Stomach (tissue), 9 donors: ENCODE results near the gene FGD3. TPM values are rescaled to one million over a fixed set of nuclear protein-coding genes. Genes with fewer than 3 reads are reported as not detected.

ENCODE experiments used
- DNase-seq, 2 donors: peaks; one replicate each; pipeline versions ENCODE4 v3.0.0 to v3.0.0-alpha.2; 2013 to 2019
- H3K27ac ChIP-seq, 5 donors: fragments of 200-600 bp in 4 of 5; sonication (generic) in 4 of 5; one replicate each; pipeline ENCODE4 v1.5.1; 2013 to 2019; ENCODE audit warnings: mild to moderate bottlenecking in 1 of 5, moderate library complexity in 1 of 5
- H3K27me3 ChIP-seq, 3 donors: fragments of 200-600 bp; sonication (generic); one replicate each; pipeline ENCODE4 v1.5.1; 2017 to 2019; ENCODE audit warnings: mixed run types in 1 of 3
- H3K36me3 ChIP-seq, 4 donors: fragments of 200-600 bp; sonication (generic); 1 replicate in 3 of 4; 2 replicates in 1 of 4; pipeline ENCODE4 v1.5.1; 2016 to 2019
- H3K4me1 ChIP-seq, 4 donors: fragments of 200-600 bp; sonication (generic); one replicate each; pipeline ENCODE4 v1.5.1; 2016 to 2019
- H3K4me3 ChIP-seq, 4 donors: fragments of 200-600 bp; sonication (generic) in 3 of 4; one replicate each; pipeline ENCODE4 v1.5.1; 2016 to 2019; ENCODE audit warnings: mild to moderate bottlenecking in 1 of 4
- H3K9me3 ChIP-seq, 4 donors: fragments of 200-600 bp; sonication (generic); one replicate each; pipeline ENCODE4 v1.5.1; 2016 to 2019
- CTCF ChIP-seq, 7 experiments: fragments of 450-650 bp in 4 of 7; fragments of 200-600 bp in 3 of 7; sonication (generic) in 3 of 7; IDR thresholded peaks; one replicate each; pipeline ENCODE4 v1.5.1; 2016 to 2019; ENCODE audit warnings: antibody characterized with exemption in 7 of 7, control low read depth in 2 of 7, mild to moderate bottlenecking in 1 of 7
- EP300 ChIP-seq: sonication (generic); formaldehyde crosslinking; IDR thresholded peaks from one replicate; pipeline ENCODE4 v1.6.1; 2017; ENCODE audit warnings: antibody characterized with exemption
- POLR2A ChIP-seq, 4 donors: fragments of 450-650 bp; IDR thresholded peaks; one replicate each; pipeline ENCODE4 v1.6.1; 2016; ENCODE audit warnings: antibody characterized with exemption in 4 of 4, control low read depth in 2 of 4, mild to moderate bottlenecking in 1 of 4, moderate library complexity in 1 of 4
- POLR2AphosphoS5 ChIP-seq, 3 donors: sonication (generic); formaldehyde crosslinking; IDR thresholded peaks; one replicate each; pipeline ENCODE4 v1.6.1; 2016; ENCODE audit warnings: antibody characterized with exemption in 3 of 3
- WGBS, 5 donors: extraction: QIAGEN DNeasy Blood & Tissue Kit in 3 of 5; methylation state at CpG; one replicate each; pipeline versions ENCODE4 v1.1.5 to v1.1.7; 2013 to 2018; 5-methylcytosine and 5-hydroxymethylcytosine counted together
- intact Hi-C: fragments of 100-400 bp; cut with DNase I; formaldehyde crosslinking; loops from one replicate; pipeline ENCODE4 v1.15.1; 2023; ENCODE audit warnings: low total_unique reads
- polyA plus RNA-seq, 3 donors: library from polyadenylated mRNA; stranded (reverse); fragments of 200-250 nt; gene quantifications; one replicate each; pipeline ENCODE4 v1.2.3, GENCODE V29; 2013
- total RNA-seq, 5 donors: library from RNA; depleted of rRNA; stranded (reverse); fragments of >200 nt; gene quantifications; one replicate each; pipeline versions ENCODE4 v1.1.0 to v1.2.3, GENCODE V29; 2014 to 2016
- donor health status: healthy with polysubstance abuse.
- donor health status: Bipolar disorder and iron deficiency.
- donor health status: healthy.

Gene FGD3
- total and polyA plus RNA-seq, 8 donors: 1.7 to 8.8 (median 2.4) TPM

- Histone ChIP-seq H3K9me3 (no peaks in the 10 kb centered on the region), H3K36me3 (no peaks in the 10 kb centered on the region), H3K4me3 (no peak overlapping the region), H3K4me1 (peaks cover 7 to 22% (median 13%) of the 10 kb centered on the region in 4 donors), H3K27me3 (peaks cover 0 to 32% (median 0%) of the 10 kb centered on the region in 3 donors), H3K27ac (peak overlapping the region in 3 of 5 donors; percentile 8 to 52 (median 33))
- DNase-seq: no peak
- TF ChIP-seq CTCF (IDR thresholded peaks at IDR 0.05): no peak
- TF ChIP-seq POLR2A (IDR thresholded peaks at IDR 0.05): no peak
- no peak for TF ChIP-seq POLR2AphosphoS5 (IDR thresholded peaks at IDR 0.05)
- TF ChIP-seq EP300: no peak
- intact Hi-C loops: no loop called here
- WGBS, 5 donors: 40 to 58% (median 50%) methylated on average over 9 of the region's 9 CpGs
Observed at GRCh38 chr9:92952906-92953610, 5.7 kb downstream of the FGD3 start.

GRCh38 chr9:92954049-92954861, 6.9 kb downstream of the FGD3 start:
- peaks cover 0 to 20% (median 0%) of the 10 kb centered on the region in 3 donors for H3K27me3 ChIP-seq
- no peak for TF ChIP-seq CTCF (IDR thresholded peaks at IDR 0.05)
- TF ChIP-seq POLR2AphosphoS5 (IDR thresholded peaks at IDR 0.05): peak in 1 of 3 donors; percentile 30
- no peak for TF ChIP-seq POLR2A (IDR thresholded peaks at IDR 0.05)
- no peak for TF ChIP-seq EP300
- DNase-seq: peak; percentile 63 to 71
- 55 to 61% (median 59%) methylated on average over 8 to 10 of the region's 10 CpGs for WGBS, 5 donors
- no peak overlapping the region for H3K4me3 ChIP-seq
- peak overlapping the region in 3 of 5 donors; percentile 31 to 52 (median 33) for H3K27ac ChIP-seq
- intact Hi-C loops: no loop called here
- H3K36me3 ChIP-seq: no peaks in the 10 kb centered on the region
- H3K4me1 ChIP-seq: peaks cover 7 to 19% (median 12%) of the 10 kb centered on the region in 4 donors
- no peaks in the 10 kb centered on the region for H3K9me3 ChIP-seq

- Histone ChIP-seq H3K27me3 (peaks cover 0 to 15% (median 0%) of the 10 kb centered on the region in 3 donors), H3K27ac (no peak overlapping the region), H3K36me3 (no peaks in the 10 kb centered on the region), H3K4me1 (peaks cover 7 to 19% (median 12%) of the 10 kb centered on the region in 4 donors), H3K9me3 (no peaks in the 10 kb centered on the region), H3K4me3 (no peak overlapping the region)
- DNase-seq: no peak
- intact Hi-C loops: no loop called here
- WGBS, 5 donors: 84 to 91% (median 89%) methylated on average over 9 of the region's 9 CpGs
- TF ChIP-seq CTCF (IDR thresholded peaks at IDR 0.05) (no peak), EP300 (no peak), POLR2AphosphoS5 (IDR thresholded peaks at IDR 0.05) (no peak), POLR2A (IDR thresholded peaks at IDR 0.05) (no peak)
Observed at GRCh38 chr9:92954886-92955285, 7.6 kb downstream of the FGD3 start.

- Histone ChIP-seq H3K9me3 (peaks cover 0 to 8% (median 4%) of the 10 kb centered on the region in 4 donors), H3K4me1 (peaks cover 0 to 5% (median 0%) of the 10 kb centered on the region in 4 donors), H3K4me3 (no peak overlapping the region), H3K27ac (peak overlapping the region in 4 of 5 donors; percentile 10 to 38 (median 20)), H3K27me3 (no peaks in the 10 kb centered on the region), H3K36me3 (no peaks in the 10 kb centered on the region)
- WGBS, 5 donors: 78 to 100% (median 88%) methylated on average over 2 to 3 of the region's 3 CpGs
- intact Hi-C loops: no loop called here
- no peak for TF ChIP-seq POLR2AphosphoS5 (IDR thresholded peaks at IDR 0.05)
- TF ChIP-seq POLR2A (IDR thresholded peaks at IDR 0.05): no peak
- TF ChIP-seq CTCF (IDR thresholded peaks at IDR 0.05): no peak
- TF ChIP-seq EP300: no peak
- DNase-seq: peak in 1 of 2 donors; percentile 11
Observed at GRCh38 chr9:92960561-92961290, 13.4 kb downstream of the FGD3 start.
